Left colon (tissue), 2 donors: ENCODE measurements around the gene GAS2L3. TPM values are rescaled to one million over a fixed set of nuclear protein-coding genes. Genes with fewer than 3 reads are reported as not detected.
A peak's percentile ranks its signal among the peaks of the same experiment; 100 is the strongest.

Source experiments
- ATAC-seq: fragments of 200-7000 bp; cut with Tn5 transposase; one replicate; pipeline ENCODE4 v1.9.1; 2020; ENCODE audit warnings: mild to moderate bottlenecking, moderate library complexity
- DNase-seq, 2 donors: peaks; one replicate each; pipeline ENCODE4 v3.0.0-alpha.2; 2020
- intact Hi-C, 2 donors: fragments of 100-400 bp; cut with DNase I in 1 of 2; cut with micrococcal nuclease in 1 of 2; formaldehyde crosslinking; loops; one replicate each; pipeline versions ENCODE4 v1.11.2 to v1.14.0; 2022; cut with DNase I, micrococcal nuclease
- total RNA-seq, 2 donors: library from RNA; stranded (reverse); fragmentation: NEBNext Ultra II Directional; extraction: Animal tissue kit (Norgen Biotek cat#: 25700); gene quantifications; one replicate each; pipeline ENCODE4 v1.2.1, GENCODE V29; 2021
- donor health status: DM: no; HTN: no; CAD: no.
- donor health status: DM: yes; HTN: yes; CAD: no.

Gene GAS2L3
- total RNA-seq, 2 donors from 2014 or later, result 16.0 to 26.6 TPM

- intact Hi-C loops, result no loop called here
Measured at GRCh38 chr12:100643246-100643645, 69.8 kb downstream of the GAS2L3 start.

GRCh38 chr12:100646896-100647295 is 73.4 kb downstream of the GAS2L3 start:
- no peak for ATAC-seq
- DNase-seq, result no peak
- intact Hi-C loops, result no loop called here

More at GRCh38 chr12:100643246-100643645, 69.8 kb downstream of the GAS2L3 start:
- ATAC-seq (no peak), DNase-seq (no peak)

- intact Hi-C loops, result no loop called here
- no peak for ATAC-seq
Measured at GRCh38 chr12:100651108-100651507, 77.6 kb downstream of the GAS2L3 start.

GRCh38 chr12:100651694-100652093 is 78.2 kb downstream of the GAS2L3 start:
- intact Hi-C loops, result no loop called here
- DNase-seq (no peak), ATAC-seq (no peak)

More at GRCh38 chr12:100651108-100651507, 77.6 kb downstream of the GAS2L3 start:
- no peak for DNase-seq

- intact Hi-C loops, result no loop called here
- DNase-seq (no peak), ATAC-seq (no peak)
Measured at GRCh38 chr12:100652488-100652887, 79.0 kb downstream of the GAS2L3 start.

GRCh38 chr12:100656141-100656540 is 82.7 kb downstream of the GAS2L3 start:
- DNase-seq (no peak), ATAC-seq (no peak)
- intact Hi-C loops, result no loop called here

GRCh38 chr12:100656856-100657255 is 83.4 kb downstream of the GAS2L3 start:
- ATAC-seq (no peak), DNase-seq (no peak)
- intact Hi-C loops, result no loop called here

- ATAC-seq (no peak), DNase-seq (no peak)
- intact Hi-C loops, result no loop called here
Measured at GRCh38 chr12:100661300-100661951, 87.9 kb downstream of the GAS2L3 start.

GRCh38 chr12:100666588-100666987 is 93.1 kb downstream of the GAS2L3 start:
- intact Hi-C loops, result no loop called here
- DNase-seq, result no peak
- no peak for ATAC-seq

GRCh38 chr12:100668945-100669536 is 95.6 kb downstream of the GAS2L3 start:
- DNase-seq (peak; percentile 62 to 89), ATAC-seq (peak; percentile 97)
- intact Hi-C loops, result no loop called here

- DNase-seq, result no peak
- intact Hi-C loops, result no loop called here
- no peak for ATAC-seq
Measured at GRCh38 chr12:100669922-100670321, 96.4 kb downstream of the GAS2L3 start.

- ATAC-seq, result no peak
- DNase-seq, result no peak
- intact Hi-C loops, result no loop called here
Measured at GRCh38 chr12:100671396-100672074, 98.1 kb downstream of the GAS2L3 start.

- DNase-seq, result peak in 1 of 2 donors; percentile 16
- intact Hi-C loops, result no loop called here
Measured at GRCh38 chr12:100672075-100672592, 98.7 kb downstream of the GAS2L3 start.

GRCh38 chr12:100674036-100674888 is 100.8 kb downstream of the GAS2L3 start:
- intact Hi-C loops, result no loop called here
- ATAC-seq, result no peak
- DNase-seq, result no peak

More at GRCh38 chr12:100672075-100672592, 98.7 kb downstream of the GAS2L3 start:
- no peak for ATAC-seq

Other genes starting within 250 kb of the GAS2L3 start
- 10 to 100 TPM in 1 of 2 donors, 1 to 10 TPM in 1; 2.3 to 15.2 TPM for gene SLC17A8, start 216.6 kb upstream of the GAS2L3 start, total RNA-seq
- gene NR1H4, start 99.8 kb upstream of the GAS2L3 start, total RNA-seq, result 10 to 100 TPM; 20.3 to 30.5 TPM
- gene ANO4, start 221.1 kb downstream of the GAS2L3 start, total RNA-seq, result under 1 TPM; 0.15 to 0.89 TPM